ENCODE data around the gene SFT2D1. TPM values are rescaled to one million over a fixed set of nuclear protein-coding genes. Genes with fewer than 3 reads are reported as not detected.

The SFT2D1 gene
- total and polyA plus RNA-seq, 2 of the 4 experiments (the other 2 are of a cell fraction): 10.2 to 45.8 TPM

DNA sequence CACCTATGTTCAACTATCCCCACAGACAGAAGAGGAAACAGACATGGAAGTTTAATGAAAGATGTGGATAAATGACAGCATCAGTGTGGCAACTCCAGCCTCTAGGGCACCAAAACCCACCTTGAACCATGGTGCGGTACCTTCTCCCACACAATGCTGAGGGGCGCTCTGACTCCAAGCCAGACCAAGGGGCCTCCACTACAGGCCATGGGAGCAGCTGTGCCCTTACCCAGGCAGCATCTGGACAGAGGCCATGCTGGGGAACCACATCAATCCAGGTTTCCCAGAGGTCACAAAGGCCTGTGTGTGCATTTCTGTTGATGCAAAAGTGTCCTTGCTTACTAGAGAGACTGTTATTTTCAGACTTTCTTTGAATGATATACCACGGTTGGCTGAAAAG is 38.2 kb downstream of the SFT2D1 start:
- Histone ChIP-seq H3K56ac (ENCODE audit: extremely low read depth, insufficient read depth, low read length) (no peak overlapping the region), H2AK9ac (replicated peaks; ENCODE audit: low read depth, low read length, poor library complexity) (no peak overlapping the region), H3K4ac (ENCODE audit: low read depth, low read length) (no peak overlapping the region), H4K91ac (ENCODE audit: insufficient read depth, low read depth, low read length) (no peak overlapping the region), H2BK5ac (ENCODE audit: low read depth, low read length, poor library complexity, severe bottlenecking) (no peak overlapping the region), H2BK120ac (ENCODE audit: low read depth, low read length) (no peak overlapping the region), H4K8ac (ENCODE audit: low read depth in 2 of 2, low read length in 2 of 2) (no peak overlapping the region), H3K9ac (ENCODE audit: low read depth, low read length) (no peak overlapping the region), H3K23ac (ENCODE audit: low read depth, low read length) (no peak overlapping the region), H3K9me3 (ENCODE audit: control insufficient read depth, insufficient read depth, low read length) (no peaks in the 10 kb centered on the region), H3K9me1 (ENCODE audit: insufficient read depth, low read length) (no peaks in the 10 kb centered on the region), H2BK20ac (ENCODE audit: low read depth, low read length) (no peak overlapping the region), H4K5ac (ENCODE audit: low read depth, low read length) (no peak overlapping the region), H3K79me1 (ENCODE audit: low read depth in 1 of 2, low read length in 2 of 2) (no peaks in the 10 kb centered on the region), H2BK15ac (ENCODE audit: low read depth, low read length) (no peak overlapping the region), H2AK5ac (ENCODE audit: low read depth, low read length) (no peak overlapping the region), H3K27ac (ENCODE audit: insufficient read depth, low read length) (no peak overlapping the region), H3K27me3 (ENCODE audit: control insufficient read depth, insufficient read depth, low read length) (peaks cover 41% of the 10 kb centered on the region), H3K4me3 (ENCODE audit: insufficient read depth, low read depth, low read length) (no peak overlapping the region), H3K14ac (replicated peaks; ENCODE audit: low read depth, low read length) (no peak overlapping the region), H3K18ac (ENCODE audit: low read depth, low read length) (no peak overlapping the region), H3K4me2 (ENCODE audit: low read depth, low read length) (no peak overlapping the region), H4K20me1 (ENCODE audit: insufficient read depth, low read length) (no peaks in the 10 kb centered on the region), H3K4me1 (ENCODE audit: control insufficient read depth, insufficient read depth, low read length) (no peaks in the 10 kb centered on the region; the same call in 1 of the 2 replicates), H2AFZ (replicated peaks; ENCODE audit: low read length, poor library complexity) (no peak overlapping the region), H3K36me3 (ENCODE audit: control insufficient read depth, insufficient read depth, low read length) (no peaks in the 10 kb centered on the region)
- POLR2A ChIA-PET (ENCODE audit: unreplicated experiment): no interaction called here
- no CpG with 5 or more reads among the region's 3 CpGs for WGBS, 2 experiments (ENCODE audit: extremely low coverage in 2 of 2, insufficient read length in 1 of 2)
- intact Hi-C loops (cut with micrococcal nuclease) (no loop called here), dilution Hi-C loops (cut with HindIII; ENCODE audit: low sequenced_read_pairs, unreplicated experiment) (no loop called here), in situ Hi-C loops (cut with MboI; ENCODE audit: low sequenced_read_pairs) (no loop called here)
- no peak for DNase-seq
- CTCF ChIA-PET: no interaction called here
- TF ChIP-seq NFE2L2 (IDR thresholded peaks at IDR 0.05; ENCODE audit: low read depth, low read length): no peak
- TF ChIP-seq MAFK (IDR thresholded peaks at IDR 0.05; ENCODE audit: low read depth, low read length): no peak
- TF ChIP-seq RCOR1 (IDR thresholded peaks at IDR 0.05; ENCODE audit: insufficient replicate concordance, low read length): no peak
- TF ChIP-seq RFX5 (IDR thresholded peaks at IDR 0.05; ENCODE audit: low read depth, low read length): no peak
- TF ChIP-seq RAD21 (IDR thresholded peaks at IDR 0.05; ENCODE audit: low read length): no peak
- no peak for TF ChIP-seq CEBPB (IDR thresholded peaks at IDR 0.05; ENCODE audit: low read depth, low read length)
- TF ChIP-seq, protein P1, sequence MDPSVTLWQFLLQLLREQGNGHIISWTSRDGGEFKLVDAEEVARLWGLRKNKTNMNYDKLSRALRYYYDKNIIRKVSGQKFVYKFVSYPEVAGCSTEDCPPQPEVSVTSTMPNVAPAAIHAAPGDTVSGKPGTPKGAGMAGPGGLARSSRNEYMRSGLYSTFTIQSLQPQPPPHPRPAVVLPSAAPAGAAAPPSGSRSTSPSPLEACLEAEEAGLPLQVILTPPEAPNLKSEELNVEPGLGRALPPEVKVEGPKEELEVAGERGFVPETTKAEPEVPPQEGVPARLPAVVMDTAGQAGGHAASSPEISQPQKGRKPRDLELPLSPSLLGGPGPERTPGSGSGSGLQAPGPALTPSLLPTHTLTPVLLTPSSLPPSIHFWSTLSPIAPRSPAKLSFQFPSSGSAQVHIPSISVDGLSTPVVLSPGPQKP (IDR thresholded peaks at IDR 0.05; ENCODE audit: borderline replicate concordance, low read depth, low read length): no peak
- no peak for TF ChIP-seq BHLHE40 (IDR thresholded peaks at IDR 0.05; ENCODE audit: low read depth, low read length)
- TF ChIP-seq FOS (IDR thresholded peaks at IDR 0.05; ENCODE audit: low read depth, low read length): no peak
- TF ChIP-seq MXI1 (IDR thresholded peaks at IDR 0.05; ENCODE audit: borderline replicate concordance, low read depth, low read length): no peak
- TF ChIP-seq, protein P2, sequence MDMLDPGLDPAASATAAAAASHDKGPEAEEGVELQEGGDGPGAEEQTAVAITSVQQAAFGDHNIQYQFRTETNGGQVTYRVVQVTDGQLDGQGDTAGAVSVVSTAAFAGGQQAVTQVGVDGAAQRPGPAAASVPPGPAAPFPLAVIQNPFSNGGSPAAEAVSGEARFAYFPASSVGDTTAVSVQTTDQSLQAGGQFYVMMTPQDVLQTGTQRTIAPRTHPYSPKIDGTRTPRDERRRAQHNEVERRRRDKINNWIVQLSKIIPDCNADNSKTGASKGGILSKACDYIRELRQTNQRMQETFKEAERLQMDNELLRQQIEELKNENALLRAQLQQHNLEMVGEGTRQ (IDR thresholded peaks at IDR 0.05; ENCODE audit: low read depth, low read length): no peak
- TF ChIP-seq, protein P3, sequence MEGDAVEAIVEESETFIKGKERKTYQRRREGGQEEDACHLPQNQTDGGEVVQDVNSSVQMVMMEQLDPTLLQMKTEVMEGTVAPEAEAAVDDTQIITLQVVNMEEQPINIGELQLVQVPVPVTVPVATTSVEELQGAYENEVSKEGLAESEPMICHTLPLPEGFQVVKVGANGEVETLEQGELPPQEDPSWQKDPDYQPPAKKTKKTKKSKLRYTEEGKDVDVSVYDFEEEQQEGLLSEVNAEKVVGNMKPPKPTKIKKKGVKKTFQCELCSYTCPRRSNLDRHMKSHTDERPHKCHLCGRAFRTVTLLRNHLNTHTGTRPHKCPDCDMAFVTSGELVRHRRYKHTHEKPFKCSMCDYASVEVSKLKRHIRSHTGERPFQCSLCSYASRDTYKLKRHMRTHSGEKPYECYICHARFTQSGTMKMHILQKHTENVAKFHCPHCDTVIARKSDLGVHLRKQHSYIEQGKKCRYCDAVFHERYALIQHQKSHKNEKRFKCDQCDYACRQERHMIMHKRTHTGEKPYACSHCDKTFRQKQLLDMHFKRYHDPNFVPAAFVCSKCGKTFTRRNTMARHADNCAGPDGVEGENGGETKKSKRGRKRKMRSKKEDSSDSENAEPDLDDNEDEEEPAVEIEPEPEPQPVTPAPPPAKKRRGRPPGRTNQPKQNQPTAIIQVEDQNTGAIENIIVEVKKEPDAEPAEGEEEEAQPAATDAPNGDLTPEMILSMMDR (conservative IDR thresholded peaks at IDR 0.05; ENCODE audit: low read depth, low read length): no peak
- no peak for ATAC-seq (ENCODE audit: low read depth)
- no TSS peak for BruUV-seq (replicated peaks)
